Body of pancreas (tissue), 4 donors: Measurements from ENCODE around the gene TMEM243.

ENCODE experiments used
- POLR2A ChIP-seq, 3 donors: fragments of 450-650 bp; IDR thresholded peaks; one replicate each; pipeline ENCODE4 v1.6.1; 2016; ENCODE audit warnings: antibody characterized with exemption in 3 of 3, mild to moderate bottlenecking in 2 of 3
- TF ChIP-seq, protein P1 (sequence below), 7 experiments: fragments of 450-650 bp in 4 of 7; fragments of 200-600 bp in 3 of 7; sonication (generic) in 3 of 7; IDR thresholded peaks; one replicate each; pipeline ENCODE4 v1.5.1; 2016 to 2019; ENCODE audit warnings: antibody characterized with exemption in 7 of 7

DNA sequence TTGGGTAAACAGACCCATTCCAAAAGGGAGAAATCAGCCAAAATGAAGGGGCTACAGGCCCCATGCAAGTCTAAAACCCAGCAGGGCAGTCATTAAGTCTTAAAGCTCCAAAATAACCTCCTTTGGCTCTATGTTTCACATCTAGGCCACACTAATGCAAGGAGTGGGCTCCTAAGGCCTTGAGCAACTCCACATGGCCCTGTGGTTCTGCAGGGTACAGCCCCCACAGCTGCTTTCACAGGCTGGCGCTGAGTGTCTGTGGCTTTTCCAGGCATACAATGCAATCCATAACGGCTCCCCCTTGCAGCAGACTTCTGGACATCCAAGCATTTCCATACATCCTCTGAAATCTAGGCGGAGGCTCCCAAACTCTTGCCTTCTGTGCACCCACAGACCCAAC, 9.0 kb downstream of the TMEM243 start:
- TF ChIP-seq, protein P1, sequence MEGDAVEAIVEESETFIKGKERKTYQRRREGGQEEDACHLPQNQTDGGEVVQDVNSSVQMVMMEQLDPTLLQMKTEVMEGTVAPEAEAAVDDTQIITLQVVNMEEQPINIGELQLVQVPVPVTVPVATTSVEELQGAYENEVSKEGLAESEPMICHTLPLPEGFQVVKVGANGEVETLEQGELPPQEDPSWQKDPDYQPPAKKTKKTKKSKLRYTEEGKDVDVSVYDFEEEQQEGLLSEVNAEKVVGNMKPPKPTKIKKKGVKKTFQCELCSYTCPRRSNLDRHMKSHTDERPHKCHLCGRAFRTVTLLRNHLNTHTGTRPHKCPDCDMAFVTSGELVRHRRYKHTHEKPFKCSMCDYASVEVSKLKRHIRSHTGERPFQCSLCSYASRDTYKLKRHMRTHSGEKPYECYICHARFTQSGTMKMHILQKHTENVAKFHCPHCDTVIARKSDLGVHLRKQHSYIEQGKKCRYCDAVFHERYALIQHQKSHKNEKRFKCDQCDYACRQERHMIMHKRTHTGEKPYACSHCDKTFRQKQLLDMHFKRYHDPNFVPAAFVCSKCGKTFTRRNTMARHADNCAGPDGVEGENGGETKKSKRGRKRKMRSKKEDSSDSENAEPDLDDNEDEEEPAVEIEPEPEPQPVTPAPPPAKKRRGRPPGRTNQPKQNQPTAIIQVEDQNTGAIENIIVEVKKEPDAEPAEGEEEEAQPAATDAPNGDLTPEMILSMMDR (IDR thresholded peaks at IDR 0.05) = no peak
- TF ChIP-seq POLR2A (IDR thresholded peaks at IDR 0.05) = no peak
